Adipocyte (in vitro differentiated cells): Measurements from ENCODE around the gene MAN1C1.
A peak's percentile ranks its signal among the peaks of the same experiment; 100 is the strongest.

ENCODE experiments used
- DNase-seq: peaks from one replicate; pipeline ENCODE4 v3.0.0-alpha.2; 2015; ENCODE audit warnings: low read depth
- H3K27me3 ChIP-seq: replicated peaks from 2 replicates; pipeline ENCODE4 v1.7.0; 2013; ENCODE audit warnings: mild to moderate bottlenecking, low read length, moderate library complexity; ENCODE audit not compliant: control insufficient read depth, insufficient read depth
- H3K36me3 ChIP-seq: 2 replicates; pipeline ENCODE4 v1.7.0; 2013; ENCODE audit warnings: low read length, mild to moderate bottlenecking, moderate library complexity; ENCODE audit not compliant: control insufficient read depth, insufficient read depth, severe bottlenecking
- H3K4me1 ChIP-seq: 2 replicates; pipeline ENCODE4 v1.7.0; 2013; ENCODE audit warnings: mild to moderate bottlenecking, low read length, moderate library complexity; ENCODE audit not compliant: control insufficient read depth, insufficient read depth
- H3K4me3 ChIP-seq: 2 replicates; pipeline ENCODE4 v1.7.0; 2013; ENCODE audit warnings: mild to moderate bottlenecking, low read length, moderate library complexity
- H3K9ac ChIP-seq: 2 replicates; pipeline ENCODE4 v1.7.0; 2013; ENCODE audit warnings: mild to moderate bottlenecking, low read length, moderate library complexity
- H3K9me3 ChIP-seq: 2 replicates; pipeline ENCODE4 v1.7.0; 2013; ENCODE audit warnings: mild to moderate bottlenecking, low read length, moderate library complexity; ENCODE audit not compliant: control insufficient read depth

Gene MAN1C1

GRCh38 chr1:25779894-25780293, 163.3 kb downstream of the MAN1C1 start:
- Histone ChIP-seq H3K27me3 (no peaks in the 10 kb centered on the region), H3K4me3 (no peak overlapping the region), H3K9ac (no peak overlapping the region), H3K36me3 (peaks cover 30% of the 10 kb centered on the region), H3K4me1 (no peaks in the 10 kb centered on the region), H3K9me3 (no peaks in the 10 kb centered on the region)
- DNase-seq: no peak

- H3K27me3 ChIP-seq: no peaks in the 10 kb centered on the region
- H3K4me1 ChIP-seq: no peaks in the 10 kb centered on the region
- H3K4me3 ChIP-seq: no peak overlapping the region
- DNase-seq: peak; percentile 44
- H3K36me3 ChIP-seq: peaks cover 30% of the 10 kb centered on the region
- H3K9ac ChIP-seq: no peak overlapping the region
- no peaks in the 10 kb centered on the region for H3K9me3 ChIP-seq
These were observed 163.9 kb downstream of the MAN1C1 start for GRCh38 chr1:25780318-25781129.

DNA sequence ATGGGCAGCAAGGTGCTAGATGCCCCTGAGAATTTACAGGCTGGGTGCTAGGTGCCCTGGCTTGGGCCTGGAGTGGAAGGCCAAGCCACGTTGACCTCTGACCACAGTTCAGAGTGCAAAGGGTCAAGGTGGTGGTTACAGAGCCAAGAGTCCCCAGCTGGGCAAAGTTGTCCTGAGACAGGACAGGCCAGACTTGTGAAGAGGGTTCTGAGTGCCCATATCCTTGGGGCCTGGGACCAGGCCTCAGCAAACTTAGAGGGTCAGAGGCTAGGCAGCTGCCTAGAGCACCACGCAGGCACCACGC, 164.5 kb downstream of the MAN1C1 start:
- H3K27me3 ChIP-seq: no peaks in the 10 kb centered on the region
- H3K9ac ChIP-seq: no peak overlapping the region
- peaks cover 30% of the 10 kb centered on the region for H3K36me3 ChIP-seq
- H3K4me3 ChIP-seq: no peak overlapping the region
- no peaks in the 10 kb centered on the region for H3K4me1 ChIP-seq
- H3K9me3 ChIP-seq: no peaks in the 10 kb centered on the region
- no peak for DNase-seq

DNA sequence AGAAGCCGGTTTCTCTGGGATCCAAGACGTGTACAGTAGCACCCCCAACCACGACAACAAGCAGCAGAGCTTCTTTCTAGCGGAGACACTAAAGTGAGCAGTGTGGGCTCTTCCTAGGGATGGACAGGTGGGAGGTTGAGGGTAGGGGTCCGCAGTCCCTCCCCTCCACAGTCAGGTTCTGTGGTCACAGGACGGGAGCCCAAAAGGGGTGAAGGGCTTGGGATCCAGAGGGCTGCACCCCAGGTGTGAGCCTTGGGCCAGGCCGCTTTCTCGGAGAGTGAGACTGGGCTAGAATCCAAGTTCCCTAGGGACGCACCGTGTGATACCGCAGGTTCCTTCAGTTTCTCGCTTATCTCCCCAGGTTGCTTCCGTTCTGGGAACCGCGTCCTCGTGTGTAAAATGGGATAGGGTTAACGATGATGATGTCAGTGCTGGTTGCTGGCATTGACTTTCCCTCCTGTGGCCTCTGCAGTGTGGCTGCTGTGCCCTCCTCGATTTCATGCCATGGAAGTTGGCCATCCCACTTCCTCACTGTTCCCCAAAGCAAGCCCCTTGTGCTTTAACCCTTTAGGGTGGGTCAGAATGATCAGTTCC, 166.1 kb downstream of the MAN1C1 start:
- Histone ChIP-seq H3K4me1 (peaks cover 14% of the 10 kb centered on the region), H3K36me3 (peaks cover 26% of the 10 kb centered on the region), H3K27me3 (no peaks in the 10 kb centered on the region), H3K9me3 (no peaks in the 10 kb centered on the region), H3K4me3 (no peak overlapping the region), H3K9ac (no peak overlapping the region)
- no peak for DNase-seq

DNA sequence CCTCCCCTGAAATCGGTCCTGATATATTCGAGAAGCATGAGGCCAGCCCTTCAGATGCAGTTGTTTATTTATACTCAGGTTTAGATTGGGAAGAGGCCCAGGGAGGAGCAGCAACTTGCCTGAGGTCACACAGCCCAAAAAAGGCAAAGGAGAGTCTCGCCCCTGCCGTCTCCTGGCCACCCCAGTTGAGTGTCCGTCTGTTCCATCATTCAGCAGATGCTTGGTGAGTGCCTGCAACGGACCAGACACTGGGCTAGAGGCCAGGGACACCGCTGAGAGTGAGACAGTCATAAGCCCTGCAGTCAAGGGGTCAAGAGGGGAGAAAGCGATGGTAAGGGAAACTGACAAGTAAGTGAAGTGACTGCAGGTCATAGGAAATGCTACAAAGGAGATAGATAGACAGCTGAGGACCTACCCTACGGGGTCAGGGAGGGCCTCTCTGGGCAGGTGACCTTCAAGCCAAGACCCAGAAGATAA, 168.0 kb downstream of the MAN1C1 start:
- no peak overlapping the region for H3K9ac ChIP-seq
- no peak overlapping the region for H3K4me3 ChIP-seq
- H3K4me1 ChIP-seq: peaks cover 15% of the 10 kb centered on the region
- H3K9me3 ChIP-seq: no peaks in the 10 kb centered on the region
- H3K27me3 ChIP-seq: no peaks in the 10 kb centered on the region
- H3K36me3 ChIP-seq: peaks cover 19% of the 10 kb centered on the region
- DNase-seq: no peak

DNA sequence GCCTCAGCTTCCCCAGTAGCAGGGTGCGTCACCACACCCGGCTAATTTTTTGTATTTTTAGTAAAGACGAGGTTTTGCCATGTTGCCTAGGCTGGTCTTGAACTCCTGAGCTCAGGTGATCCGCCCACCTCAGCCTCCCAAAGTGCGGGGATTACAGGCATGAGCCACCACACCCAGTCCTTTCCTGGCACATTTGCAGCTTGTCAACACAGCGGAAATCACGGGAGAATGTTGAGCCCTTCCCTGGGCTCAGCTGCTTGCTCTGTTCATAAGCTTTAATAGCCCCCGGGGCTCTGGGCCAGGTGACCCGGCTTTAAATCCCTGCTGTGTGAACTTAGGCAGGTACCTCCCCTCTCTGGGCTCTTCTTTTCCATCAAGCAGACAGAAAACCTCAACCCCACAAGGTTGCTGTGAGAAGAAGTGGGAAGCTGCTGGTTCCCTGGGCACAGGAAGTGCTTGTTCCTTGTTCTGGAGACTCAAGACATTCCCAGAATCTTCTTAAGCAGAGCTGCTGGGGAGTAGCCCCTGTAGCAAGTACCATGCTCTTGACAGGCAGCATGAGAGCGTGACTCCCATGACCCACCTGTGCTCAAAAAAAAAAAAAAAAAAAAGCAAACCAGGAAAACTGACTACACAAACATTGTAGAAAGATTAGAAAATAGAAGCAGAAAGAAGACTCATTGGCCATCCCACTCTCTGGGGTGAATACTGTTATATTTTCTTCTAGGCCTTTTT, 168.9 kb downstream of the MAN1C1 start:
- DNase-seq: no peak
- Histone ChIP-seq H3K4me3 (no peak overlapping the region), H3K4me1 (peaks cover 15% of the 10 kb centered on the region), H3K9ac (no peak overlapping the region), H3K36me3 (peaks cover 19% of the 10 kb centered on the region), H3K27me3 (no peaks in the 10 kb centered on the region), H3K9me3 (no peaks in the 10 kb centered on the region)

GRCh38 chr1:25786887-25787759, 170.5 kb downstream of the MAN1C1 start:
- DNase-seq: no peak
- no peaks in the 10 kb centered on the region for H3K27me3 ChIP-seq
- peaks cover 15% of the 10 kb centered on the region for H3K4me1 ChIP-seq
- no peak overlapping the region for H3K9ac ChIP-seq
- no peaks in the 10 kb centered on the region for H3K9me3 ChIP-seq
- H3K36me3 ChIP-seq: peaks cover 19% of the 10 kb centered on the region
- no peak overlapping the region for H3K4me3 ChIP-seq

GRCh38 chr1:25787760-25788166, 171.2 kb downstream of the MAN1C1 start:
- Histone ChIP-seq H3K9me3 (no peaks in the 10 kb centered on the region), H3K4me3 (no peak overlapping the region), H3K4me1 (peaks cover 15% of the 10 kb centered on the region), H3K36me3 (peaks cover 17% of the 10 kb centered on the region), H3K27me3 (no peaks in the 10 kb centered on the region), H3K9ac (no peak overlapping the region)
- no peak for DNase-seq

GRCh38 chr1:25790472-25790871, 173.9 kb downstream of the MAN1C1 start:
- no peak for DNase-seq
- Histone ChIP-seq H3K4me1 (peaks cover 29% of the 10 kb centered on the region), H3K9ac (no peak overlapping the region)

GRCh38 chr1:25792115-25792514, 175.5 kb downstream of the MAN1C1 start:
- H3K9me3 ChIP-seq: no peaks in the 10 kb centered on the region
- H3K36me3 ChIP-seq: peaks cover 4% of the 10 kb centered on the region
- DNase-seq: no peak
- H3K4me1 ChIP-seq: peaks cover 20% of the 10 kb centered on the region
- H3K27me3 ChIP-seq: no peaks in the 10 kb centered on the region
- H3K9ac ChIP-seq: no peak overlapping the region
- no peak overlapping the region for H3K4me3 ChIP-seq

More at GRCh38 chr1:25790472-25790871, 173.9 kb downstream of the MAN1C1 start:
- Histone ChIP-seq H3K36me3 (peaks cover 4% of the 10 kb centered on the region), H3K27me3 (no peaks in the 10 kb centered on the region), H3K9me3 (no peaks in the 10 kb centered on the region), H3K4me3 (no peak overlapping the region)
